OCI-LY1 (cell line): Measurements from ENCODE around the gene DHRS7B.

Experiments
- H2AFZ ChIP-seq: fragments of 200-600 bp; sonication (generic), shearing (Covaris generic); 2 replicates; pipeline ENCODE4 v1.6.0; 2014; ENCODE audit warnings: antibody characterized with exemption, mild to moderate bottlenecking, low read length
- H3F3A ChIP-seq: fragments of 200-600 bp; sonication (generic), shearing (Covaris generic); 2 replicates; pipeline ENCODE4 v1.6.0; 2014; ENCODE audit warnings: mild to moderate bottlenecking, antibody characterized with exemption, low read length, moderate library complexity; ENCODE audit not compliant: insufficient read depth
- H3K27ac ChIP-seq: fragments of 200-600 bp; sonication (generic); 2 replicates; pipeline ENCODE4 v1.5.1; 2014; ENCODE audit warnings: low read length, mixed run types, mild to moderate bottlenecking, low read depth; ENCODE audit not compliant: poor library complexity, severe bottlenecking
- H3K27me3 ChIP-seq: fragments of 200-600 bp; sonication (generic); 2 replicates; pipeline ENCODE4 v1.6.0; 2014; ENCODE audit warnings: antibody characterized with exemption, mild to moderate bottlenecking, low read length, moderate library complexity; ENCODE audit not compliant: insufficient read depth
- H3K36me3 ChIP-seq: fragments of 200-600 bp; sonication (generic); 2 replicates; pipeline ENCODE4 v1.6.1; 2014; ENCODE audit warnings: mild to moderate bottlenecking, antibody characterized with exemption, low read length, moderate library complexity, mixed read lengths; ENCODE audit not compliant: insufficient read depth
- H3K4me1 ChIP-seq: fragments of 200-600 bp; sonication (generic); 2 replicates; pipeline ENCODE4 v1.5.1; 2014; ENCODE audit warnings: mild to moderate bottlenecking, low read length, moderate library complexity; ENCODE audit not compliant: insufficient read depth, severe bottlenecking
- H3K4me2 ChIP-seq: fragments of 200-600 bp; sonication (generic), shearing (Covaris generic); 2 replicates; pipeline ENCODE4 v1.6.1; 2014; ENCODE audit warnings: low read length
- H3K4me3 ChIP-seq: fragments of 200-600 bp; sonication (generic); 2 replicates; pipeline ENCODE4 v1.5.1; 2014; ENCODE audit warnings: low read length, low read depth, mild to moderate bottlenecking, mixed read lengths; ENCODE audit not compliant: poor library complexity, severe bottlenecking
- H3K79me2 ChIP-seq: fragments of 200-600 bp; shearing (Covaris generic); 2 replicates; pipeline ENCODE4 v1.6.1; 2016; ENCODE audit warnings: mixed run types, low read length, mixed read lengths; ENCODE audit not compliant: insufficient read depth
- H3K9ac ChIP-seq: fragments of 200-600 bp; sonication (generic), shearing (Covaris generic); 2 replicates; pipeline ENCODE4 v1.6.1; 2014; ENCODE audit warnings: mild to moderate bottlenecking, low read length, mixed read lengths
- H3K9me2 ChIP-seq: fragments of 200-600 bp; sonication (generic), shearing (Covaris generic); 2 replicates; pipeline ENCODE4 v1.6.1; 2014; ENCODE audit warnings: low read depth, mild to moderate bottlenecking, low read length, mixed read lengths
- H3K9me3 ChIP-seq: fragments of 200-600 bp; shearing (Covaris generic); 2 replicates; pipeline ENCODE4 v1.6.1; 2014; ENCODE audit warnings: low read length, mixed read lengths
- H4K20me1 ChIP-seq: fragments of 200-600 bp; sonication (generic), shearing (Covaris generic); 2 replicates; pipeline ENCODE4 v1.6.0; 2016; ENCODE audit warnings: mild to moderate bottlenecking, low read length; ENCODE audit not compliant: insufficient read depth
- CTCF ChIP-seq: fragments of 200-600 bp; sonication (generic), shearing (Covaris generic); IDR thresholded peaks from 2 replicates; pipeline ENCODE4 v1.5.1; 2017; ENCODE audit warnings: mild to moderate bottlenecking, antibody characterized with exemption, low read length, moderate library complexity, mixed read lengths
- EZH2 ChIP-seq: fragments of 200-600 bp; sonication (generic), shearing (Covaris generic); IDR thresholded peaks from 2 replicates; pipeline ENCODE4 v1.8.0; 2017; ENCODE audit warnings: borderline replicate concordance, mixed run types, mild to moderate bottlenecking, antibody characterized with exemption, low read length, moderate library complexity, mixed read lengths

The DHRS7B gene

GRCh38 chr17:21176773-21177395 is 50.1 kb downstream of the DHRS7B start:
- Histone ChIP-seq H3K27me3 (no peaks in the 10 kb centered on the region), H3F3A (no peaks in the 10 kb centered on the region), H3K4me2 (no peak overlapping the region), H3K9me3 (no peaks in the 10 kb centered on the region), H3K9ac (no peak overlapping the region), H2AFZ (no peak overlapping the region), H3K4me3 (no peak overlapping the region), H3K27ac (no peak overlapping the region), H4K20me1 (no peaks in the 10 kb centered on the region), H3K9me2 (no peaks in the 10 kb centered on the region), H3K4me1 (no peaks in the 10 kb centered on the region), H3K36me3 (peaks cover 2% of the 10 kb centered on the region), H3K79me2 (no peaks in the 10 kb centered on the region)
- TF ChIP-seq EZH2 = no peak
- no peak for TF ChIP-seq CTCF

- H3K27me3 ChIP-seq = no peaks in the 10 kb centered on the region
- H3K36me3 ChIP-seq = no peaks in the 10 kb centered on the region; the same call in 1 of the 2 replicates
- no peaks in the 10 kb centered on the region for H3K9me2 ChIP-seq
- H3K79me2 ChIP-seq = no peaks in the 10 kb centered on the region
- H3F3A ChIP-seq = no peaks in the 10 kb centered on the region
- H3K4me2 ChIP-seq = no peak overlapping the region
- no peak overlapping the region for H2AFZ ChIP-seq
- no peak overlapping the region for H3K27ac ChIP-seq
- TF ChIP-seq CTCF (no peak), EZH2 (no peak)
- no peak overlapping the region for H3K4me3 ChIP-seq
- H4K20me1 ChIP-seq = no peaks in the 10 kb centered on the region
- H3K9ac ChIP-seq = no peak overlapping the region
- H3K9me3 ChIP-seq = no peaks in the 10 kb centered on the region
- H3K4me1 ChIP-seq = no peaks in the 10 kb centered on the region
These were observed 50.6 kb downstream of the DHRS7B start for GRCh38 chr17:21177401-21177800.

GRCh38 chr17:21177854-21178600 is 51.3 kb downstream of the DHRS7B start:
- no peaks in the 10 kb centered on the region for H4K20me1 ChIP-seq
- no peak overlapping the region for H3K4me2 ChIP-seq
- H3F3A ChIP-seq = no peaks in the 10 kb centered on the region
- no peaks in the 10 kb centered on the region for H3K4me1 ChIP-seq
- H3K9me3 ChIP-seq = no peaks in the 10 kb centered on the region
- H3K9ac ChIP-seq = no peak overlapping the region
- H3K4me3 ChIP-seq = no peak overlapping the region
- H3K36me3 ChIP-seq = no peaks in the 10 kb centered on the region; the same call in 1 of the 2 replicates
- TF ChIP-seq CTCF (no peak), EZH2 (no peak)
- no peaks in the 10 kb centered on the region for H3K9me2 ChIP-seq
- no peaks in the 10 kb centered on the region for H3K27me3 ChIP-seq
- no peaks in the 10 kb centered on the region for H3K79me2 ChIP-seq
- H3K27ac ChIP-seq = no peak overlapping the region
- H2AFZ ChIP-seq = no peak overlapping the region
